GM18867 (cell line): ENCODE measurements around the gene GALNT6.
"Not testable (repeated sequence)": the region's sequence is repeated elsewhere in the genome, so short reads cannot be mapped to it uniquely, and the experiment has no call there.

Experiments used
- ATAC-seq: cut with Tn5 transposase; IDR thresholded peaks from one replicate; pipeline ENCODE4 v1.9.1; 2021; ENCODE audit warnings: mild to moderate bottlenecking, moderate library complexity; ENCODE audit not compliant: unreplicated experiment

The GALNT6 gene

GRCh38 chr12:51326698-51327439, 64.3 kb downstream of the GALNT6 start:
- ATAC-seq = no peak

DNA sequence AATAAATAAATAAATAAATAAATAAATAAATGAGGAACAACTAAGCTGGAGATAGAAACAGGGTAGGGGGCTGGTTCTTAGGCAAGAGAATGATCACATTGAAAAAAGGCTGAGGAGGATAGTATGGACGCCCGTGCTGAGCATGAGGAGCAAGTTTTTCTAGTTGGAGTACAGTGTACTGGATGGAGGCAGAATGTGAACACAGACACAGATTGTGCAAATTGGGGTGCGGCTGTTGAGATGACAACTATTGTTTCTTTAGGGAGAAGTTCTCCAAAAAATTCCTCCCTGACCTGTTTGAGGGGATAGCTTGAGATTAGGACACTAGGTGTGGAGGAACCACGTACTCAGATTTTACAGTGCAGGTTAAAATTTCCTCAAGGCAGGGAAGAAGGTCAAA, 66.3 kb downstream of the GALNT6 start:
- no peak for ATAC-seq

- ATAC-seq = peak; percentile 64
Measured at GRCh38 chr12:51323966-51324895, 67.0 kb downstream of the GALNT6 start, which contains the start of gene BIN2. TSS of gene BIN2 (minus strand) at chr12:51324174. CDS start at chr12:51324102, 72 bp downstream.

- ATAC-seq = no peak
Measured at GRCh38 chr12:51323317-51323960, 67.8 kb downstream of the GALNT6 start.

DNA sequence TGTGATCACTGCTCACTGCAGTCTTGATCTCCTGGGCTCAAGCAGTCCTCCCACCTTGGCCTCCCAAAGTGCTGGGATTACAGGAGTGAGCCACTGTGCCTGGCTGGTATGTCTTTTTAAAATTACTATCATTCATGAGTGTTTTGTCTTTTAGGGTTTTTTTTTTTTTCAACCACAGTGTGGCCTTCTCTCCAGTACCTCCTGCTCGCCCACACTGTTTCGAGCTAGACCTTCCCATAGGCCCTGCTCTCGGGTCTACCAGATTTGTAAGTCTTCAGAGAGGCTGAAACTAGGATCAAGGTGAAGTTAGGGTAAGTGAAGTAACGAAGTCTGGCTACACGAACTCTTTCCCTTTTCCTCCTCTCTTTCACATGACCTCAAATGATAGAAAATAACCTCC, 68.8 kb downstream of the GALNT6 start:
- no peak for ATAC-seq

GRCh38 chr12:51321882-51322281, 69.3 kb downstream of the GALNT6 start:
- ATAC-seq = no peak

DNA sequence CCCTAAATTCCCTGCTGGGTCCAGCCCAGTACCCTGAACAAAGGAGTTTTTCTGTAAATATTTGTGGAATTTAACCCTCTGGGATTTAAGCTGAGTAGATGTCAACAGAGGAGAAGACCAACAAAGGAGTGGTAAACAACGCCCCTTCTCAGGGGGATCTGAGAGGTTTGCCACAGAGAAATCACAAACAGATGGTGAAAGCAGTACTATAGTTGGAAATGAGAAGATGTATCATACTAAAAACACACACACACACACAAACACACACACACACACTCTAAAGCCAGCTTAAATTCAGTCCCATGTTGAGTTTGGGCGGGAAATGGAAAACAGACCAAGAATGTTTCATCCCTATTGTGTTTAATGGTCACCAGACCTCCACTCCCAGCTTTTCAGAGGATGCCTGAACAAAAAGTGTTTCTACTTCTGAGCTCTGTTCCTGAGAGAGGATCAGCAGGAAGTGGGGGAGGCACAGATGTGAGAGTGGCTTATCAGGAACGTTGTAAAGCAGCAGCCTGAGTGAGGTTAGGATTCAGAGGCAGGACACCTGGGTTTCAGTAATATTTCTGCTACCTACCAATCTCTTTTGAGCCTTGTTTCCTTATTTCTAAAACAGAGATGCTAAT, 70.4 kb downstream of the GALNT6 start:
- ATAC-seq = no peak

DNA sequence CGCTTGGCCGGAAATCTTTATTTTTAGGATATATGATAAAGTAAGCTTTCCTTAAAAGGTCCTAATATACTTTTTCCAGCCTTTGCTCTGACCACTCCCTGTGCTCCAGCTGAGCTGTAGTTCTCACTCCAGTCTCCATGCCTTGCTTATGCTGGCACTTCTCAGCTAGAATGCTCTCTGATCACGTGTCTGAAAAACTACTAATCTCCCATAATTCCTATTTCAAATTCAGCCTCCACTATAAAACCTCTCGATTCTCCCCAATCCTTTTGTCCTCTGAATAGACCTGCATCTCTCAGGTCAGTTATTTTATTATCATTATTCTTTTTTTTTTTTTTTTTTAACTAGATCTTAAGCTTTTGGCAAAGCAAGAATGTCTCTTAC, 70.9 kb downstream of the GALNT6 start:
- no peak for ATAC-seq

DNA sequence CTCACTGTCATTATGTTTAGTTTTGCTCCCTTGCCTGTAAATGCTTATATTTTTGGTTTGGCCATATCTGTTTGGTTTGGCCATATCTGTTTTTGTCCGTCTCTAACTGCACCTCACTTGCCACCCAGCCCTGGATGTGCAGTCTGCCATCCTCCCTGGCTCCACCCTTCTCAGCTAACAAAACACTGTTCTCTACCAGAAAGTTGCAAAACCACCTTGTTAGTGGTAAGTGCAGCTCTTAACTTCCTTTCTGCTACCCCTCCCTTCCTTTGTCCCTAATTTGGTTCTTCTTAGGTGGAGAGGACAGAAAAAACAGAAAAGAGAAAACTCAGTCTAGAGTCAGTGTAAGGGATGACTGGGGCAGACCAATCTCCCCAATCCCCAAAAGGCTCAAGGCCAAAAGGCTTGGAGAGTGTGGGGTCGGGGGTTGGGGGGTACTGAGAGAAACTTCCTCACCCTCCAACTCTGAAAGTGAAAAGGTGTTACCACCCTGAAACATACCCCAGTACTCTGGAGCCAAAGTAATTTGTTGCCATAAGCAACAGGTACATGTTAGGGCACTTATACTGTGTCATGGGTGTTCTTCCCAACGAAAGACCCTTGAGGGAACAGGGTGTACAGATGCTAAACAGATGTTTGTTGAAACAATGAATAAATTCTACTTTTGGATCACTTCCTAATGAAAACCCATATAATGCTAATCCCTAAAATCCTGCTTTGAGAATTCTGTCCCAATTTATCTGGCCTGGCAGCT, 72.2 kb downstream of the GALNT6 start:
- ATAC-seq = peak; percentile 62

DNA sequence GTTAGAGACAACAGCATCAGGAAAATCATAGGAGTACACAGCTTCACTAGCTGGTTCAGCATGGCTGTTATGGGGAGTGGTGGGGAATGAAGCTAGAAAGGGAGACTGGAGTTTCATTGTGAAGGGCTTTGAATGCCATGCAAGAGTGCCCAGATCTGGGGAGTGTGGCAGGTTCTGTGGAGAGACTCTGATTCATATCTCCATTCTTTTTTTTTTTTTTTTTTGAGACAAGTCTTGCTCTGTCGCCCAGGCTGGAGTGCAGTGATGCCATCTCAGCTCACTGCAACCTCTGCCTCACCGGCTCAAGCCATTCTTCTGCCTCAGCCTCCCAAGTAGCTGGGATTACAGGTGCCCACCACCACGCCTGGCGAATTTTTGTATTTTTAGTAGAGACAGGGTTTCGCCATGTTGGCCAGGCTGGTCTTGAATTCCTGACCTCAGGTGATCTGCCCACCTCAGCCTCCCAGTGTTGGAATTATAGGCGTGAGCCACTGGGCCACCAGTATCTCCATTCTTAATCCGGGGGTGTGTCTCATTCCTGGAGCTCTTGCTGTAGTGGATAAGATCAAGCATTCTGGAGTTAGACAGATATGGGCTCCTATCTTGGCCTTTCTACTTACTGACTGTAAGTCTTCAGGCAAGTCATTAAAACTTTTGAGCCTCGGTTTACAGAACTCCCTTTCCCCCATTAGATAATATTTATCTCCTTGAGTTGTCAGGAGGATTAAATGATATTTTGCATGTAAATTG, 73.0 kb downstream of the GALNT6 start:
- ATAC-seq = not testable (repeated sequence)

DNA sequence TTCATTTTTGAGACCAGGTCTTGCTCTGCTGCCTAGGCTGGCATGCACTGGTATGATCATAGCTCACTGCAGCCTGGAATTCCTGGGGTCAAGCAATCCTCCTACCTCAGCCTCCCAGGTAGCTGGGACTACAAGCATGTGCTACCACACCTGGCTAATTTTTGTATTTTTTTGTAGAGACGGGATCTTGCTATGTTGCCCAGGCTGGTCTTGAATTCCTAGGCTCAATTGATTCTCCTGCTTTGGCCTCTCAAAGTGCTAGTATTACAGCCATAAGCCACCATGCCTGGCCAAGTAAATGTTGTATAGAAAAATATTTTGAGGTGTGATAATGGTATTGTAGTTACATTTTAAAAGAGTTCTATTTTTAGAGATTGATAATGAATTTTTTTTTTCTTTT, 79.8 kb downstream of the GALNT6 start:
- no peak for ATAC-seq

GRCh38 chr12:51307655-51308593, 83.3 kb downstream of the GALNT6 start:
- ATAC-seq = no peak

DNA sequence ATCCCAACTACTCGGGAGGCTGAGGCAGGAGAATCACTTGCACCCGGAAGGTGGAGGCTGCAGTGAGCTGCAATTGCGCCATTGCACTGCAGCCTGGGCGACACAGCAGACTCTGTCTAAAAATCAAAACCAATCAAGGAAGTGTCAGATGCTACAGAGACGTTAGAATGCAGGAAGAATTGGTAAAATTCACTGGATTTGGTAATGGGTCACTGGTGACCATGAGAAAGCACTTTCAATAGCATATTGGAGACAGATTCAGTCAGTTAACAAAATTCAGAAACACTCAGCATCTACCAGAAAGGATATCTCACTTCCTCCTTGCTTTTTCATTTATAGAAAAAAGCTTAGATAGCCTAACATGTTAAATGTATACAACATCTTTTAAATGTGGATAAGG, 84.7 kb downstream of the GALNT6 start:
- ATAC-seq = no peak
